HCT116 (cell line): Measurements from ENCODE around the gene CYB5R3.

Experiments
- CTCF ChIP-seq, 3 experiments: fragments of 200-600 bp in 1 of 3; sonication (generic) in 1 of 3; IDR thresholded peaks in 2 of 3; conservative IDR thresholded peaks in 1 of 3; 2 replicates each; pipeline ENCODE4 v1.5.1; 2012 to 2017; ENCODE audit warnings: low read depth in 2 of 3, low read length in 2 of 3, antibody characterized with exemption in 1 of 3, borderline replicate concordance in 1 of 3, control low read depth in 1 of 3, mild to moderate bottlenecking in 1 of 3, mixed read lengths in 1 of 3, mixed run types in 1 of 3, moderate library complexity in 1 of 3; ENCODE audit not compliant: insufficient read depth in 1 of 3
- EGR1 ChIP-seq: IDR thresholded peaks from 2 replicates; pipeline ENCODE4 v1.6.1; 2012; ENCODE audit warnings: low read depth
- EZH2phosphoT487 ChIP-seq: fragments of 200-600 bp; IDR thresholded peaks from 2 replicates; pipeline ENCODE4 v1.6.1; 2018; ENCODE audit warnings: antibody characterized with exemption, borderline replicate concordance
- FOSL1 ChIP-seq: IDR thresholded peaks from 2 replicates; pipeline ENCODE4 v1.6.1; 2012; ENCODE audit warnings: low read depth
- ZFX ChIP-seq: fragments of 450-650 bp; IDR thresholded peaks from 2 replicates; pipeline ENCODE4 v1.6.1; 2017

GRCh38 chr22:42695294-42695693 lies 46.1 kb upstream of the CYB5R3 start:
- TF ChIP-seq CTCF (IDR thresholded peaks at IDR 0.05 in 2 of 3, conservative IDR thresholded peaks at IDR 0.05 in 1 of 3; ENCODE audit: borderline replicate concordance in 1 of 3, insufficient read depth in 1 of 3, low read depth in 2 of 3, low read length in 2 of 3) (no peak), EZH2phosphoT487 (no peak), ZFX (no peak), FOSL1 (no peak), EGR1 (no peak)
